Measurements from ENCODE around the gene IGFBP2.

DNA sequence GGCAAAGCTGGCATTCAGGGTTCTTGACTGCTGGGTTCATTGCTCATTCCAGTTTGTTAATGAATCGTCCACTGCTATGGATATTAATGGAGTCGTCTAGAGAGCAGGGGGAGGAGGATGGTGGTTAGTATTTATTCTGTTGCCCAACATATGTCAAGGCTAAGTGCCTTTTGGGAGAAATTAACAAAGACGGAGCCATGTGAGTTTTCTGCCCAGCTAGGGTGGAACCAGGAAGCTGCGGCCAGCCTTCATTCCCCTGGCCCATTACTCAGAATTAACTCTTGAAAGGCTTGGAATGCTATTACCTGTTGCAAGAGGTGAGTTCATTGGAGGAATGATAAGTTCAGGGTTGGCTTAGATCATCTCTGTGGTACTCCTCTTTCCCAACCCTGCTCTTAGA, 19.3 kb downstream of the IGFBP2 start:
- TF ChIP-seq, protein P1, sequence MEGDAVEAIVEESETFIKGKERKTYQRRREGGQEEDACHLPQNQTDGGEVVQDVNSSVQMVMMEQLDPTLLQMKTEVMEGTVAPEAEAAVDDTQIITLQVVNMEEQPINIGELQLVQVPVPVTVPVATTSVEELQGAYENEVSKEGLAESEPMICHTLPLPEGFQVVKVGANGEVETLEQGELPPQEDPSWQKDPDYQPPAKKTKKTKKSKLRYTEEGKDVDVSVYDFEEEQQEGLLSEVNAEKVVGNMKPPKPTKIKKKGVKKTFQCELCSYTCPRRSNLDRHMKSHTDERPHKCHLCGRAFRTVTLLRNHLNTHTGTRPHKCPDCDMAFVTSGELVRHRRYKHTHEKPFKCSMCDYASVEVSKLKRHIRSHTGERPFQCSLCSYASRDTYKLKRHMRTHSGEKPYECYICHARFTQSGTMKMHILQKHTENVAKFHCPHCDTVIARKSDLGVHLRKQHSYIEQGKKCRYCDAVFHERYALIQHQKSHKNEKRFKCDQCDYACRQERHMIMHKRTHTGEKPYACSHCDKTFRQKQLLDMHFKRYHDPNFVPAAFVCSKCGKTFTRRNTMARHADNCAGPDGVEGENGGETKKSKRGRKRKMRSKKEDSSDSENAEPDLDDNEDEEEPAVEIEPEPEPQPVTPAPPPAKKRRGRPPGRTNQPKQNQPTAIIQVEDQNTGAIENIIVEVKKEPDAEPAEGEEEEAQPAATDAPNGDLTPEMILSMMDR (IDR thresholded peaks at IDR 0.05), result no peak
- TF ChIP-seq POLR2AphosphoS5 (IDR thresholded peaks at IDR 0.05; ENCODE audit: low read depth, low read length) (no peak), SIN3A (IDR thresholded peaks at IDR 0.05; ENCODE audit: borderline replicate concordance, insufficient read depth, low read depth, low read length) (no peak)
